Activated T-cell treated with anti-CD3 and anti-CD28 coated beads, Interleukin-2, amount 50 U/mL, for 48 hours (primary cell): ENCODE data around the gene MAP7D2.

ENCODE experiments used
- DNase-seq, 2 experiments: peaks; one replicate each; pipeline ENCODE4 v3.0.0-alpha.2; 2020

The MAP7D2 gene

GRCh38 chrX:20037186-20037585 is 79.5 kb downstream of the MAP7D2 start:
- DNase-seq: no peak

GRCh38 chrX:20032201-20032600 is 84.5 kb downstream of the MAP7D2 start:
- DNase-seq: no peak

- no peak for DNase-seq
Observed at GRCh38 chrX:20029728-20030127, 87.0 kb downstream of the MAP7D2 start.

GRCh38 chrX:20028588-20028987 is 88.1 kb downstream of the MAP7D2 start:
- DNase-seq: no peak

DNA sequence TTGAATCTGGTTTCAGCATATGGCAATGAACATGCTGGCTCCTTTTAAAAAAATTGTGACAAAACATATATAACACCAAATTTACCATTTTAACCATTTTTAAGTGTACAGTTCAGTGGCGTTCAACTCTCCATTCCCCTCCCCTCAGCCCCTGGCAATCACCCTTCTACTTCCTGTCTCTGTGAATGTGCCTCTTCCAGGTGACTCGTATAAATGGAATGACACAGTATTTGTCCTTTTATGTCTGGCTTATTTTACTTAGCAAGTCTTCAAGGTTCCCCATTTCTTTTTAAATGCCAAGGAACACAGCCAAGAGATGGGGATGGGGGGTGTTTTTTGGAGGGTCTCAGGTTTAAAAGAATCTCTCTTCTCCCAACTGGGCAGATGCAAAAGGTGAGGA is 90.4 kb downstream of the MAP7D2 start:
- no peak for DNase-seq

DNA sequence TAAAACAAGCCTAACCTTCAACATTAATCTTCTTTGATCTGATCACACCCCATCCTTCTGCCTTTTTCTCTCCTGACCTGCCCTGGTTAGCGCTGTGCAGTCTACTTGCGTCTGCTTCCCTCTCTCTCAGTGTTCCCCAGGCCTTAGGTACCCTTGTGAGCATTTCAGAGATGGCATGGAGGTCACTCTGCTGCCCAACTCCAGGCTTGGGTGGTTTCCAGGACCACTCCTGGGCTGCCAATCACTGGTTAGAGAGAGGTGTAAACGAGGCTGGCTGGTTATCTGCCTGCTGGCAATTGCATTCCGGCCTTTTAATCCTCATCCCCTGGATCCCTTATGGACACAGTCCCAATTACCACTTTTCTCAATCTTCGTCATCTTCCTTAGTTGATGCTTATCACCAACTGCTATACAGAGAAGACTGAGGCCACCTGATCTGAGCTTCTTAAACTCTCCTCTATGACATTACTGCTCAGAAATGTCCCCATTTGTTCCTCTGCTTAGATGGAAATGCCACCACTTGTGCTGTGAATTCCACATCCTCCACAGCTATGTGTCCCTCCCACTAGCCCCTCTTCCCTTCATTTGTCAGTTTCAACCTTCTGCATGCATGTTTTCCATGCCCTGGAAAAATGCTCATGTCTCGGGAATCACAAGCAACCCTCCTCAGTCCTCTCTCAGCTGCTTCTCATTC is 96.9 kb downstream of the MAP7D2 start:
- no peak for DNase-seq

DNA sequence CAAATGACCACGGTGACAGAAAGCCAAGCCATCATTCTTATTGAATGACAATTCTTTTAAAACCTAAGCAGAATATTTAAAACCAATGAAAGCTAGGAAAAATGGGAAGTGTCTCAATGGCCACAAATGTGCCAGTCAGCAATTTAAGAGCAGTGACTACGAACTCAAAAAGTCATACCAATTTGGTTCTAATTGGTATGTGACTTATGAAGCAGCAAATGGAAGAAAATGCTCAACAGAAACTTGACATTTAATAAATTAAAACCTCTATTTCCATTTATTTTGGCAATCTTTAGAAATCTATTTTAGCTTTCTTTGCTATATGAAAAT is 100.1 kb downstream of the MAP7D2 start:
- DNase-seq: no peak

GRCh38 chrX:20015945-20016615 is 100.6 kb downstream of the MAP7D2 start:
- DNase-seq: no peak

- DNase-seq: no peak
Observed at GRCh38 chrX:20015422-20015821, 101.3 kb downstream of the MAP7D2 start.

DNA sequence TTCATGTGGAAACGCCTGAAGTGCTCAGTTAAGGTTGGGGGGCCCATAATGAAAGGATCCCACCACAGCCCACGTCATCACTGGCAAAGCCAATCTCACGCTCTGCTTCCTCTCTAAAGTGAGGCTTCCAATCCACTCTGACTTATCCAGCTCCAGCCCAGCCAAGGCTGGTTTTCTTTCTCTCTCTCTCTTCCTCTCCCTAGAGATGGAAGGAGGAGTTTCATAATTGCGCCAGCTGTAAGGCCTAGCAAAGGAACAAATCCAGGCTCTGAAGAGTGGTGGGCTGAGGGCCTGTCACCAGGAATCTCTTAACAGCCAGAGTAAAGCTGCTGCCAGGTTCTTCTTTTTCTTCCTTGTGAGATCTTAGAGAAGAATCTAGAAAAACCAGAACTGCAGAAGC is 105.1 kb downstream of the MAP7D2 start:
- DNase-seq: no peak

- no peak for DNase-seq
Observed at GRCh38 chrX:20007962-20008622, 108.6 kb downstream of the MAP7D2 start.

DNA sequence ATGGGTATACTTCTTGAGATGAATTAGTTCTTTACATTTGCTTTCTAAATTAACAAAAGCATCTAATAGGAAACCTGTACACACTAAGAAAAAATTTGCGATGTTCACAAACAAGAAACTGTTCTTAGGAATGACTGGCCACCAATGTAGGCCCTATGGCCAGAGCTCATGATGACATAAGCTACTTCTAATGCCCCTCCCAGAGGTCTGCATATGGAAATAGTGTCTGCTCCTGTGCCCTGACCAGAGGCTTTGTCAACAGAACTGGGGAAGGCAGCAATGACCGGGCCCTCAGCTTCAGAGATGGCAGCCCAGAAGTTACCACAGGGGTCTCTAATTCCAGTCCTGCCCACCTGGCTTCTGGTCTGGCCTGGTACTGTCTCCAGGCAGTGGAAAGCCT is 110.8 kb downstream of the MAP7D2 start:
- DNase-seq: no peak

GRCh38 chrX:20001588-20001987 is 115.1 kb downstream of the MAP7D2 start:
- DNase-seq: no peak

GRCh38 chrX:19991350-19991718 is 125.4 kb downstream of the MAP7D2 start:
- DNase-seq: peak in 1 of 2 experiments; percentile 22

GRCh38 chrX:19990556-19991349 is 126.0 kb downstream of the MAP7D2 start, which contains the start of gene BCLAF3:
BCLAF3 (minus strand) TSS chrX:19991061; CDS start chrX:19970264, 20,797 bp downstream.
- peak; percentile 88 to 93 for DNase-seq

DNA sequence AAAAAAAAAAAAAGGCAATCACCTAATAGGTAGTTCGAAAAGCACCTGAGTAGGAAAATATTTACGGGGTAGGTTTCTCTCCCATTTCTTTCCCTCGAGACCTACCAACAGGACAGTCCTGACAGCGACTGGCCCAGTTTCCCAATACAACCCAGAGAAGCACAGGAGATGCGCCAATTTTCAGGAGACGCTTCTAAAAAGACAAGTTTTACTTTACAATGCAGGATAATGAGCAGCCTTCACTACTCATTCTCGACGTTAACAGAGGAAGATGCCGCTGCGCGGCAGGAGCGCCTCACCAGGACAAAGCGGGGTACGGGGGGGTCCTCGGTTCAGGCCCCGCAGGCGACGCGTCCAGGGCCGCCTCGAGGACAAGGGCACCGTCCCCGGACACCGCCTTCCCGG is 126.6 kb downstream of the MAP7D2 start:
- DNase-seq: no peak

DNA sequence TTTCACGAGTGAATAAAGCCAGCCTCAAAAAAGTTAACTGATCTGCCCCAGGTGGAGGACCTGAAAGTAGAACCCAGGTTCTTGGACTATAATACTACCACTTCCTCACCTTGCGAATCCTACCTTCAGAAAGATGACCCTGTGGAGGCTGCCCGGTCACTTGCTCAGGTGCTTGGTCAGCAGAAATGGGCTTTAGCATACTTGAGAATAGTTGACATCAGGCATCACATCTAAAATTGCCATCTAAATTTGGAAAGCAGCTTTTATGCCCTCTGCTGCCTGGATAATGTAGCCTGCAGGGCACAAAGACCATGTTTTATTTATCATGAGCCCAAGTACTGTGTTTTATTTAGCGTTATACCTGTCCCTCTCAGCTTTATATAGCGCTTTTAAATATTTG is 128.9 kb downstream of the MAP7D2 start:
- no peak for DNase-seq

- no peak for DNase-seq
Observed at GRCh38 chrX:19986531-19986930, 130.2 kb downstream of the MAP7D2 start.

DNA sequence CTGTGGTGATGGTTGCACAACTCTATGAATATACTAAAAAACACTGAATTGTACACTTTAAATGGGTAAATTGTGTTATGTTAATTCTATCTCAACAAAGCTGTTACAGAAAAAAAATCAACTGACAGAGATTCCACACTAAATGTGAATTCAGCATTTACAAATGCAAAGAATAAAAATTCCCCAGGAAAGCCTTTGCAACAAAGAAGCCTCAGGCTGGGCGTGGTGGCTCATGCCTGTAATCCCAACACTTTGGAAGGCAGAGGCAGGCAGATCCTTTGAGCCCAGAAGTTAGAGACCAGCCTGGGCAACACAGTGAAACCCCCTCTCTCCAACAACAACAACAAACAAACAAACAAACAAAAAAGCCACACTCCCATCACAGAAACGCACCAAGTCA is 134.8 kb downstream of the MAP7D2 start:
- no peak for DNase-seq

DNA sequence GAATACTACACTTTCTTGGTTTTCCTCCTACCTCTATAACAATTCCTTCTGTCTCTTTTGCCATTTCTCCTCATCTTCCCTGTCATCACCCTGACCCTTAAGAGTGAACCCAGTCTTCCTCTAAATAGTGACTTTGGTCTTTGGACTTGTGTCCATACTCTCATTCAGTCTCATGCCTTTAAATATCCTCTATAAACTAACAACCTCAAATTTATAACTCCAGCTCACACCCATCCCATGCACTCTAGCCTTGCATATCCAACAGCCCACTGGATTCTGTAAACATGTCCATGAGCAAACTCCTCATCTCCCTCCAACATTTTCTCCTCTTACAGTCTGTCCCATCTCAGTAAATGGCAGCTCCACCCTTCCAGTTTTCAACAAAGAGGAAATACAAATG is 140.9 kb downstream of the MAP7D2 start:
- no peak for DNase-seq

GRCh38 chrX:19972984-19973383 is 143.7 kb downstream of the MAP7D2 start:
- DNase-seq: no peak

GRCh38 chrX:19968276-19968675 is 148.4 kb downstream of the MAP7D2 start:
- DNase-seq: no peak

DNA sequence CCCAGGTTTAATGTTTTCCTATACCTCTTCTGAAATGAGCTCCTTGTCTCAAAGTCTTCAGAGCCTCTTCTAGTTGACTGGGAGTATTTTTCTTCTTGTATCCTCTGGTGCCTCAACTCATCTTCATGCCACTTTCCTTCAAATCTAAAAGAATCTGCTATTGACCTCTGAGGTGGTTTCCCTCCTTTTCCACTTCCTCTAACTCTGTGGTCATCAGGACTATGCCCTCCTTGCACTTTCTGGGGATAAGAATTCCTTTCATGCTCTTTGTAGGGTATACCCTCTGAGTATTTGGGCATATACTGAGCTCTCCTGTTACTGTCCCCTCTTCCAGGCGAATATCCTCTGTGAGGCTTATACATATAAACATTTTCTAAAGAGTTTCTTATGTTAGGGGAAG is 150.7 kb downstream of the MAP7D2 start:
- no peak for DNase-seq
